Activated naive CD8-positive, alpha-beta T cell treated with anti-CD3 and anti-CD28 coated beads, Interleukin-2, amount 10 ng/mL, durations not matched to agents 7 days and 5 days (primary cell): ENCODE measurements around the gene LIAS. TPM values are rescaled to one million over a fixed set of nuclear protein-coding genes. Genes with fewer than 3 reads are reported as not detected.
"Not testable (repeated sequence)": the region's sequence is repeated elsewhere in the genome, so short reads cannot be mapped to it uniquely, and the experiment has no call there.

Source experiments
- ATAC-seq: fragments of 150-1000 bp; cut with Tn5 transposase; one replicate; pipeline ENCODE4 v1.10.0; 2021; ENCODE audit warnings: low read depth, moderate library complexity
- POLR2A ChIA-PET: fragments of 350-600 bp; sonication (Branson Sonifier 250); formaldehyde crosslinking; loops from one replicate; lab custom pipeline; 2021; ENCODE audit warnings: antibody characterized with exemption; lab: Charles Lee
- DNase-seq: peaks from one replicate; pipeline ENCODE4 v3.0.0; 2021
- H3K27ac Mint-ChIP-seq: one replicate; pipeline ENCODE4 v1.8.0; 2022; ENCODE audit warnings: mild to moderate bottlenecking, mixed read lengths
- H3K27me3 Mint-ChIP-seq: one replicate; pipeline ENCODE4 v1.8.0; 2022; ENCODE audit warnings: mild to moderate bottlenecking, moderate library complexity, mixed read lengths
- H3K36me3 Mint-ChIP-seq: one replicate; pipeline ENCODE4 v1.8.0; 2021; ENCODE audit warnings: mild to moderate bottlenecking, mixed read lengths
- H3K4me1 Mint-ChIP-seq: one replicate; pipeline ENCODE4 v1.8.0; 2021; ENCODE audit warnings: mixed read lengths
- H3K4me3 Mint-ChIP-seq: one replicate; pipeline ENCODE4 v1.8.0; 2022; ENCODE audit warnings: mild to moderate bottlenecking, moderate library complexity, mixed read lengths
- H3K9me3 Mint-ChIP-seq: one replicate; pipeline ENCODE4 v1.8.0; 2021; ENCODE audit warnings: mixed read lengths
- total RNA-seq, 2 experiments: library from RNA; stranded (reverse); gene quantifications; one replicate each; pipeline ENCODE4 v1.2.3, GENCODE V29; 2021

The LIAS gene
- total RNA-seq, 2 experiments from 2014 or later, result 16.0 to 18.0 TPM

DNA sequence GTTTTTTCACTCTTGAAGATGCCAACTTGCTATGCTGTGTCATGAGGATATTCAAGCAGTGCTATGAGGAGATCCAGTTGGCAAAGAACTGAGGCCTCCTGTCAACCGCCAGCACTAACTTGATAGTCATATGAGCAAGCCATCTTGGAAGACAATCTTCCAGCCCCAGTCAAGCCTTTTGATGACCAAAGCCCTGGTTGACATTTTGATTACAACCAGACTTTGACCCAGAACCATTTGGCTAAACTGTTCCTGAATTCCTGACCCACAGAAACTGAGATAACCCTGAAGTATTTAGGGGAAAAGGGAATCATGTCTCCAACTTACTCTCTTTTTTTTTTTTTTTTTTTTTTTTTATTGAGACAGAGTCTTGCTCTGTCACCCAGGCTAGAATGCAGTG is 35.5 kb downstream of the LIAS start:
- DNase-seq (no peak), ATAC-seq (no peak)
- peaks cover 6% of the 10 kb centered on the region for H3K27me3 Mint-ChIP-seq
- peaks cover 4% of the 10 kb centered on the region for H3K36me3 Mint-ChIP-seq
- POLR2A ChIA-PET, result no interaction called here
- no peak overlapping the region for H3K4me3 Mint-ChIP-seq
- H3K4me1 Mint-ChIP-seq, result no peaks in the 10 kb centered on the region
- H3K9me3 Mint-ChIP-seq, result no peaks in the 10 kb centered on the region
- H3K27ac Mint-ChIP-seq, result no peak overlapping the region

- DNase-seq (no peak), ATAC-seq (no peak)
- Mint-ChIP-seq H3K4me3 (no peak overlapping the region), H3K27ac (no peak overlapping the region), H3K36me3 (peaks cover 6% of the 10 kb centered on the region), H3K9me3 (no peaks in the 10 kb centered on the region), H3K4me1 (no peaks in the 10 kb centered on the region), H3K27me3 (peaks cover 6% of the 10 kb centered on the region)
- POLR2A ChIA-PET, result no interaction called here
Observed at GRCh38 chr4:39495446-39496213, 36.8 kb downstream of the LIAS start.

DNA sequence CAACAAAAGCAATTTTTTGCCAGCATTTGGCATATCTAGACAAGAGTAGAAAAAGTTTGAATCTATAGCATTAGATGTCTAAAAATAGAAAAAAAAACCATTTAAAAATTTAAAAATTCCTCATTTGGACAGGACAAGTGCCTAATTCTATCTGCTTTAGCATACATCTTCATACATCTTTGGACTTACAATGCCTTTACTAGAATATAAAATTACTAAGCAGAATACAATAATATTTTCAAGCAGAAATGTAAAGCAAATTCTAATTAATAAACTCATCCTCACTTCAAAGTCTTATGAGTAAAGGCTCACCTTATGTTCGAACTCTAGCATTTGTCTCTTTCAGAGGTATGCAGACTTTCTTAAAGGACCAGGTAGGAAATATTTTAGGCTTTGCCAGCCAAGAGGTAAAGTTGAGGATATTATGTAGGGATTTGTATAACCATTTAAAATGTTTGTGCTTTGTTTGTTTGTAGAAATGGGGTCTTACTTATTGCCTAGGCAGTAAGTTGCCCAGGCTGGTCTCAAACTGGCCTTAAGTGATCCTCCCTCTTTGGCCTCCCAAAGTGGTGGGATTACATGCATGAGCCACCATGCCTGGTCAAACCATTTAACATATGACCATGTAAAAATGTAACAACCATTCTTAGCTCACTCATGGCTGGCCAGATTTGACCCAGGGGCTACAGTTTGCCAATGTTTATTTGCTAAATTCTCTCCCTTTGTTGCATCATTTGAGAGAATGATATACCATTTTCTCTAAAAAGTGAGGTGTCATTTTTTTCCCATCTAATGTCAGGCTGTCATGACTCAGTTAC is 39.3 kb downstream of the LIAS start:
- Mint-ChIP-seq H3K27me3 (peaks cover 6% of the 10 kb centered on the region), H3K27ac (no peak overlapping the region), H3K4me1 (no peaks in the 10 kb centered on the region), H3K36me3 (peaks cover 10% of the 10 kb centered on the region), H3K9me3 (no peaks in the 10 kb centered on the region), H3K4me3 (no peak overlapping the region)
- DNase-seq, result no peak
- POLR2A ChIA-PET, result no interaction called here
- no peak for ATAC-seq

GRCh38 chr4:39498727-39499020 is 39.8 kb downstream of the LIAS start:
- no peak overlapping the region for H3K27ac Mint-ChIP-seq
- POLR2A ChIA-PET, result no interaction called here
- no peaks in the 10 kb centered on the region for H3K9me3 Mint-ChIP-seq
- H3K27me3 Mint-ChIP-seq, result peaks cover 6% of the 10 kb centered on the region
- no peak for DNase-seq
- ATAC-seq, result no peak
- peaks cover 14% of the 10 kb centered on the region for H3K36me3 Mint-ChIP-seq
- no peak overlapping the region for H3K4me3 Mint-ChIP-seq
- H3K4me1 Mint-ChIP-seq, result no peaks in the 10 kb centered on the region

GRCh38 chr4:39502019-39502663 is 43.3 kb downstream of the LIAS start:
- no peaks in the 10 kb centered on the region for H3K27me3 Mint-ChIP-seq
- POLR2A ChIA-PET, result no interaction called here
- no peaks in the 10 kb centered on the region for H3K9me3 Mint-ChIP-seq
- H3K4me3 Mint-ChIP-seq, result no peak overlapping the region
- no peak overlapping the region for H3K27ac Mint-ChIP-seq
- H3K4me1 Mint-ChIP-seq, result no peaks in the 10 kb centered on the region
- DNase-seq, result no peak
- no peak for ATAC-seq
- peaks cover 14% of the 10 kb centered on the region for H3K36me3 Mint-ChIP-seq

DNA sequence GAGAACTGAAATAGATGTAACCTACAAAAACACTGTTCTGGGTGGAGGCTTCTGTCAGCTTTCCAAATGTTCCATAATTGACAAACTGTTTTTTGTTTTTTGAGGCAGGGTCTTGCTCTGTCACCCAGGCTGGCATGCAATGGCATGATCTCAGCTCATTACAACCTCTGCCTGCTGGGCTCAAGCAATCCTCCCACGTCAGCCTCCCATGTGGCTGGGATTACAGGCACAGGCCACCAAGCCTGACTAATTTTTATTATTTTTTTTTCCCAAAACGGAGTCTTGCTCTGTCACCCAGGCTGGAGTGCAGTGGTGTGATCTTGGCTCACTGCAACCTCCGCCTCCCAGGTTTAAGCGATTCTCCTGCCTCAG is 43.8 kb downstream of the LIAS start:
- ATAC-seq, DNase-seq, H3K27me3 Mint-ChIP-seq, H3K27ac Mint-ChIP-seq, H3K9me3 Mint-ChIP-seq, H3K4me1 Mint-ChIP-seq, POLR2A ChIA-PET, H3K4me3 Mint-ChIP-seq: not testable (repeated sequence)
- H3K36me3 Mint-ChIP-seq, result peaks cover 14% of the 10 kb centered on the region

DNA sequence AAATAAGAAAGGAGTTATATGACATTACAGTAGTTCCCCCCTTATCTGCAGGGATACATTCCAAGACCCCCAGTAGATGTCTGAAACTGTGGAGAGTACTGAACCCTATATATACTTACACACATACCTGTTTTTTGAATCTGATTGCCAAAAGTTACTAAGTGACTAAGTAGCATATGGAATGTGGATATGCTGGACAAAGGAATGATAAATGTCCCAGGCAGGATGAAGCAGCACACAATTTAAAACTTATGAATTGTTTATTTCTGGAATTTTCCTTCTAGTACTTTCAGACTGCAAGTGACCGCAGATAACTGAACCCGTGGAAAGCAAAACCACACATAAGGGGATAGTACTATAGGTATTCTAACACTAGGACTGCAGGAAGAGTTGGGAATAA is 45.7 kb downstream of the LIAS start:
- H3K36me3 Mint-ChIP-seq, result peaks cover 11% of the 10 kb centered on the region

GRCh38 chr4:39505581-39505980 is 46.7 kb downstream of the LIAS start:
- H3K36me3 Mint-ChIP-seq, result peaks cover 12% of the 10 kb centered on the region
- H3K27me3 Mint-ChIP-seq, result no peaks in the 10 kb centered on the region
- DNase-seq (no peak), ATAC-seq (no peak)
- no peaks in the 10 kb centered on the region for H3K4me1 Mint-ChIP-seq
- H3K27ac Mint-ChIP-seq, result no peak overlapping the region
- no peaks in the 10 kb centered on the region for H3K9me3 Mint-ChIP-seq
- POLR2A ChIA-PET, result no interaction called here
- H3K4me3 Mint-ChIP-seq, result no peak overlapping the region

More for the DNA sequence above, 45.7 kb downstream of the LIAS start:
- H3K4me1 Mint-ChIP-seq, result no peaks in the 10 kb centered on the region
- H3K27ac Mint-ChIP-seq, result no peak overlapping the region
- DNase-seq (no peak), ATAC-seq (no peak)
- no peak overlapping the region for H3K4me3 Mint-ChIP-seq
- no peaks in the 10 kb centered on the region for H3K27me3 Mint-ChIP-seq
- H3K9me3 Mint-ChIP-seq, result no peaks in the 10 kb centered on the region
- POLR2A ChIA-PET, result no interaction called here

DNA sequence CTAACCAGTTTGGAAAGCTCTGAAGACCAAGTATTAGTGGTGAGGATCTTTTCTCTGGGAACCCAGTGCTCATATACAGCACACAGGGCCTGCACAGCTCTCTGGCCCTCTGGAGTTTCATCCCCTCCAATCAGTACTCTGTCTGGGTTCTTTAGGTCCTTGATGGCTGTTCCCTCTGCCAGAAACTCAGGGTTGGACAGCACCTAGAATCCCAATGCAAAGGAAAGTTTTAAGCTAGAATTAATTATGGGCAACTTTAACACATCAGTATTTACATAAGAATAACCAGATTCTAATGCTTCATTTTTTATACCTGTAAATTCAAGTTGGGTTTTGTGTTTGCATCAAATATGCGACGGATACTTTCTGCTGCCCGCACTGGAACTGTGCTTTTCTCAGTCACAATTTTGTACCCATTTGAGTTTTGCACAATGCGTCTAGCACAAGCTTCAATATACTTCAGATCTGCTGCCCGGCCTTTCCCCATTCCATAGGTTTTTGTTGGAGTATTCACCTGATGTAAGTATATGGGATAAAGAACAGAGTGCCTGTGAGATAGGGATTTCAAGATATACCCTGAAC is 51.6 kb downstream of the LIAS start:
- Mint-ChIP-seq H3K27me3 (no peaks in the 10 kb centered on the region), H3K4me1 (no peaks in the 10 kb centered on the region), H3K36me3 (peaks cover 10% of the 10 kb centered on the region), H3K27ac (no peak overlapping the region), H3K4me3 (no peak overlapping the region), H3K9me3 (no peaks in the 10 kb centered on the region)
- ATAC-seq (no peak), DNase-seq (no peak)
- POLR2A ChIA-PET, result no interaction called here

GRCh38 chr4:39514266-39514665 is 55.4 kb downstream of the LIAS start:
- POLR2A ChIA-PET, H3K4me1 Mint-ChIP-seq, H3K36me3 Mint-ChIP-seq, ATAC-seq, H3K27ac Mint-ChIP-seq, H3K9me3 Mint-ChIP-seq, DNase-seq, H3K27me3 Mint-ChIP-seq, H3K4me3 Mint-ChIP-seq: not testable (repeated sequence)

DNA sequence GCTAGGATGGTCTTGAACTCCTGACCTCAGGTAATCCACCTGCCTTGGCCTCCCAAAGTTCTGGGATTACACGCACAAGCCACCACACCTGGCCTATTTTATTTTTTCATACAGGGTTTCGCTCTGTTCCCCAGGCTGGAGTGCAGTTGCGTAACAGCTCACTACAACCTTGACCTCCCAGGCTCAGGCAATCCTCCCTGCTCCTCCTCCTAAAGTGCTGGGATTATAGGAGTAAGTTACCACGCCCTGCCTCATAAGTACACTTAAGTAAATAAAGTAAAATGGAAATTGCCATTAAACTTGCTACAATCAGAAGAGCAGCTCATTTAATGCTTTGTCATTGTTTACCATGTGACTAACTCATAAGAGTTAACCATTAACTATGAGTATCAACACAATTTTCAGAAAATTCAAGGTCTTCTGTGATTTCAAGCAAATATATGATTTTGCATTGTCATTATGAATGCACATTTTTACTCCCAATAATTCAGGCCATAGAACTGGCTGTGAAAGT is 56.1 kb downstream of the LIAS start:
- no peak for DNase-seq
- H3K27me3 Mint-ChIP-seq, result no peaks in the 10 kb centered on the region
- no peak overlapping the region for H3K27ac Mint-ChIP-seq
- H3K4me3 Mint-ChIP-seq, result no peak overlapping the region
- no peaks in the 10 kb centered on the region for H3K4me1 Mint-ChIP-seq
- H3K9me3 Mint-ChIP-seq, result no peaks in the 10 kb centered on the region
- no peak for ATAC-seq
- POLR2A ChIA-PET, result no interaction called here
- H3K36me3 Mint-ChIP-seq, result peaks cover 5% of the 10 kb centered on the region

- H3K9me3 Mint-ChIP-seq, DNase-seq, H3K4me1 Mint-ChIP-seq, H3K36me3 Mint-ChIP-seq, POLR2A ChIA-PET, ATAC-seq, H3K4me3 Mint-ChIP-seq, H3K27ac Mint-ChIP-seq, H3K27me3 Mint-ChIP-seq: not testable (repeated sequence)
Observed at GRCh38 chr4:39515669-39516401, 57.0 kb downstream of the LIAS start.

DNA sequence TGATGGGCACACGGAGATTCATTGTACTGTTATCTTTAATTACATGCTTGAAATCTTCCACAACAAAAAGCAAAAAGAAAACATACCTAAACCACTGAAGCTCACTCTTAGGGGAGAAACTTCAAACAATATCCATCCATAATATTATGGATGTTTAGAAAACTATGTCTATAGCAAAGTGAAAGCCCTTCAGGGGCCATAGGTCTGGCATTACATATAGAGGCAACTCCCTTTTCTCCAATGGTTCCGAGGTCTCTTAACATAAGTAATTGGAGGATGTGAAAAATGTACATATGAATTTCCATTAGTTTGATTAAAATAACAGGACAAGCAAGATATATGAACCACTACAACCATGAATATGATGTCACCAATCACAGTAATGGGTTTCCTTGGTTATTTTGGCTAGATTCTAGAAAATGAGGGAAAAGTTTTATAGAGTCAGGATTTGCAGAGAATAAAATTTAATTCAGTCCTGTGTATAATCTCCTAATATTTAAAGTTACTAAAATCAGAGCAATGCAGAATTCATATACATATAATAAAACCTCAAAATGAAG is 57.6 kb downstream of the LIAS start:
- Mint-ChIP-seq H3K4me3 (no peak overlapping the region), H3K27ac (no peak overlapping the region), H3K9me3 (no peaks in the 10 kb centered on the region), H3K36me3 (peaks cover 5% of the 10 kb centered on the region), H3K4me1 (no peaks in the 10 kb centered on the region), H3K27me3 (no peaks in the 10 kb centered on the region)
- ATAC-seq (no peak), DNase-seq (no peak)
- POLR2A ChIA-PET, result no interaction called here
